GM19193 (cell line): ENCODE results near the gene MAN1B1.
A peak's percentile ranks its signal among the peaks of the same experiment; 100 is the strongest.

Experiments used
- POLR2A ChIP-seq: IDR thresholded peaks from 4 replicates; pipeline ENCODE4 v1.6.1; 2011; ENCODE audit not compliant: insufficient read depth, insufficient read length; ENCODE audit errors: extremely low read depth

The MAN1B1 gene

GRCh38 chr9:137116027-137116507 is 29.3 kb downstream of the MAN1B1 start:
- TF ChIP-seq POLR2A: no peak

- TF ChIP-seq POLR2A: no peak
Observed at GRCh38 chr9:137116728-137117127, 29.9 kb downstream of the MAN1B1 start.

- TF ChIP-seq POLR2A: no peak
Observed at GRCh38 chr9:137117269-137117731, 30.5 kb downstream of the MAN1B1 start.

GRCh38 chr9:137123468-137123837 is 36.7 kb downstream of the MAN1B1 start:
- TF ChIP-seq POLR2A: no peak

DNA sequence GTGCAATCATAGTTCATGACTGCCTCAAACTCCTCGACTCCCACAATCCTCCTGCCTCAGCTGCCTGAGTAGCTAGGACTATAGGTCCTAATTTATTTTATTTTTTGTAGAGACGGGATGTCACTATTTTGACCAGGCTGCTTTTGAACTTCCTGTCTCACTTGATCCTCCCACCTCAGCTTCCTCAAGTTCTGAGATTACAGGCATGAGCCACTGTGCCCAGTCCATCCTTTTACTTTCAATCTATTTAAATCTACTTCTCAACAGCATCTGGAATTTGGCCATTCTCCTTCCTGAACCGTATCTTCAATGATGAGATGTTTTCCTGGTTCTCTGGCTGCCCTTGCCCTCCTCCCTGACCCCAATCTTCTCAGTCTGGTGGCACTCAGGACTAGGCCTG is 40.0 kb downstream of the MAN1B1 start:
- no peak for TF ChIP-seq POLR2A

GRCh38 chr9:137127301-137128157 is 40.7 kb downstream of the MAN1B1 start:
- TF ChIP-seq POLR2A: peak; percentile 28

DNA sequence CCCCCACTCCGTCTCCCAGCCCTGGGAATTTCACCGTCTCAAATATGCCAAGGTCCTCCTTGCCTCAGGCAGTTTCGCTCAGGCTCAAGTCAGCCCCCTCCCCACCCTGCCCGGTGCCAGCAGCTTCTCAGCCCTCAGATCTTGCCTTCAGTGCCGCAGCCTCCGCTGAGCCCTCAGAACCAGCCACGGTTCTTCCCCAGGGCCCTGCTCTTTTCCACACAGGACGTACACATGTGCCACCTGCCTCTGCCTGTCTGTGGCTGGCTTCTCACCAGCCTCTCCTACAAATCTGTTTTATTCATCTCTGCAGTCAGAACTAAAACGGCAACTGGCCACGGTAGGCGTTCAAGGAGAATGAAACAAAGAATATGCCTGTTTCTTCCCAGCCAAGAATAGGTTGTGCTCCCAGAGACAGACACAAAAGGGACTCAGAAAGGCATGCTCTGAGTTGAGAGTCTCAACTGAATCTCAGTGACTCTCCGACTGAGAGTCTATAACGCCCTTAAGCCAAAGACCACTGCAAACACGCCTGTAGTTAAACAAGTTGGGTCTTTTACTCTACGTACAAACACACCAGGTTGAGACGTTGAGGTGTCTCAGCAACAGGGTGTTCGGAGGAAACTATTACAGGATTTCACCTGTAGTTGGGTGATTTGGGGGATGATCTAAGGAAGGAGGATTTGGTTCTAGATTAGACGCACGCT is 41.5 kb downstream of the MAN1B1 start:
- TF ChIP-seq POLR2A: no peak

DNA sequence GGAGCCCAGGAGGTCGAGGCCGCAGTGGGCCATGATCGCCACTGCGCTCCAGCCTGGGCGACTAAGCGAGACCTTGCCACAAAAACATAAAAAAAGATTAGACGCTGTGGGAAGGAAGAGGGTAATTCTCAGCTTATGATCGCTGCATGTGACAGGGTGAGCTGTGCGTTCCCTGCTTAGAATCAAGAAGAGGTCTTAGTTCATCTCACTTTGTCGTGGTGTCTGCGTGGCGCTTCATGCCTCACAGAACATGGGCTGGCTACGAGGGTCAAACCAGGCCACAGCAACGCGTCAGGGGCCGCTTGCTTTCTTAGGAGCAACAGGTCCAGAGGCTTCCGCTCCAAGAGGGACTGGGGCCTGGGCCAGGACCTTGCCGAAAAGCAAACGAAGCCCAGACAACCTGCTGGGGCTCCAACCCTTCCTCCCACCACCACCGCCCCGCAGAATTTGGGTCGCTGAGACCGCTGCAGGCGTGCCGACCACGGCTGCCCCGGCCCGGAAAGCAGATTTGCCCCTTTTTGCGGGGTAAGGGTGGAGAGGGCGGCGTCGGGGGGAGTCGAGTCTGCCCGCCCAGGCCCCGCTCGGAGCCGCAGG is 42.2 kb downstream of the MAN1B1 start:
- no peak for TF ChIP-seq POLR2A

- TF ChIP-seq POLR2A: peak; percentile 76
Observed at GRCh38 chr9:137129456-137130175, 42.8 kb downstream of the MAN1B1 start.

DNA sequence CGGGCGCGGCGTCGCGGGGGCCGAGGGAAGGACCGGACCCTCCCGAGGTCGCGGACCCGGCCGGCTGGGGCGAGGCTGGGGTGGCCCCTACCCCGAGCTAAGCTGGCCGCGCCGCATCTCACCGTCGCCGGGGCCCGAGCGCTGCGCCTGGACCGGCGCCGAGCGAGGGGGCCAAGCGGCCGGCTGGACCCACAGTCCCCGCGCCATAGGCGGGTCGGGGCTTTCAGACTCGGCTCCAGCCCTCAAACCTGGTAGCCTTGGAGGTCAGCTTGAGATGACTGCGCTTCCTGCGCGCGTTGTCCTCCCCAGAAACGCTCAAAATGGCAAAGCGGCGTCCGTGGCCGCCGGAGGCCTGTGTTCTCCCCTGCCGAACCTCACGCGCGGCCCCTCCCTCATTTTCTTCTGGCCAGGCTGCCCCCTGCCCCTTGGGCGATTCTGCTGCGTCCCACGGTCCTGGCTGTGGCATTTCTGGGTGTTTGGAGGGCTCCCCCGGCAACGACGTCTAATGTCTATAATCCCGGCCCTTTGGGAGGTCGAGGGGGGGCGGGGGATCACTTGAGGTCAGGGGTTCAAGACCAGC is 43.5 kb downstream of the MAN1B1 start:
- TF ChIP-seq POLR2A: no peak

GRCh38 chr9:137134191-137134590 is 47.4 kb downstream of the MAN1B1 start:
- TF ChIP-seq POLR2A: no peak

DNA sequence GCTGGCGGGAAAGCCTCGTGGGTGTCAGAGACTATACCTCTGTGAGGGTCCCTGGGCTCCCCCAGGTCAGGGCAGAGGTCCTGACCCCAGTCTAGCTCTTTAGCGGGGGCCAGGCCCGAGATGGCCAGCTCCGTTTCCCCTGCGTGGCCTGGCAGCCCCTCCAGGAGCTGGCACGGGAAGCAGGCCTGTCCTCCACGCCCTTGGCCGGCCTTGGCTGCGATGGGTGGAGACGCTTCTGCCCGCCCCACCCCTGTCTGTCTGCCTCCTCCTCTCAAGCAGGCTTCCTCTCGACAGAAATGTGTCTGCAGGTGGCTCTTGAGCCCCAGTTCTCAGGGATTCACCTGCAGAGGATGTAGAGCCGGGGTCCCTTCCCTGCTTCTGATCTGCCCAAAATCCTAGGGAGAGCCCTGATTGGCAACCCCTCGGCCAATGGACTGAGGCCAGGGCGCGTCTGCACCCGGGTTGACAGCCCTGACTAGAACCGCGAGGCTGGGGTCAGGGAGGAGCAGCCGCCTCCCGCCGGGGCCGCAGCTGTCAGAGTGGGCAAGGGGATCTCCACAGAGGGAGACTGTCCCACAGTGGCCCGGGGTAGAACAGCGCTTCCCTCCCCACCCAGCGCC is 49.6 kb downstream of the MAN1B1 start:
- no peak for TF ChIP-seq POLR2A

DNA sequence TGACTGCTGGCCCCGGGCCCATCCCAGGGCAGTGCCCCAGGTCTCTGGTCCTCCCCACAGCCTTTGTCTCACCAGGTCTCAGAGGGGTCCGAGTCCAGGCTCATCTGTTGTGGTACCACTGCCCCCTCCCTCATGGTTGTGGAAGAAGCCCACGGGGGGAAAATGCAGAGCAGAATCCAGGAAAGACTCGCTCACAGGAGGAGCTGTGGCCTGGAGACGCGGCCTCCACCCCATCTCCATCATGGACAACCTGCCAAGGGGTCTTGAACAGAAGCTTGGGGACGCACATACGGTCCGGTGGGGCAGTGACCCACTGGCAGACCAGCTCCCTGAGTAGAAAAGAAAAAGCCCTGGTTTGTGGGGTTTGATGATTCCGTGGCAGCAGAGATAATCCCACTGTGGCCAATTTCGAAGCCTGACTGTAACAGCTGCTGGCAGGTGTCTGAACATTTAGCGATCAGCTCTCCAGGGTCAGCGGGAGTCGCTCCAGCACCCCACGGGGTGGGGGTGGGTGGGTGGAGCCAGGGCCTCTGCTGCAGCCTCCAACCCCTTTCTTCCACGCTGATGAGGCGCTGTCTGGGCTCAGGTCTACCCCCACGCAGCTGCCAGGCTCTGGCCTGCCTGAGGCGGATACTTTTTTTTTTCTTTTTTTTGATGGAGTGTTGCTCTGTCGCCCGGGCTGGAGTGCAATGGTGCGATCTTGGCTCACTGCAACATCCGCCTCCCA is 50.3 kb downstream of the MAN1B1 start:
- no peak for TF ChIP-seq POLR2A
